ENCODE measurements around the gene ALOX15.
"Not testable (repeated sequence)": the region's sequence is repeated elsewhere in the genome, so short reads cannot be mapped to it uniquely, and the experiment has no call there.

Gene ALOX15

GRCh38 chr17:4641297-4642195, at the start of gene ALOX15:
Gene ALOX15 (minus strand): TSS chr17:4641678. CDS start chr17:4641651, 27 bp downstream.
- no peak for DNase-seq

- DNase-seq, result no peak
These were observed 49.3 kb upstream of the ALOX15 start for GRCh38 chr17:4690745-4691144.

DNA sequence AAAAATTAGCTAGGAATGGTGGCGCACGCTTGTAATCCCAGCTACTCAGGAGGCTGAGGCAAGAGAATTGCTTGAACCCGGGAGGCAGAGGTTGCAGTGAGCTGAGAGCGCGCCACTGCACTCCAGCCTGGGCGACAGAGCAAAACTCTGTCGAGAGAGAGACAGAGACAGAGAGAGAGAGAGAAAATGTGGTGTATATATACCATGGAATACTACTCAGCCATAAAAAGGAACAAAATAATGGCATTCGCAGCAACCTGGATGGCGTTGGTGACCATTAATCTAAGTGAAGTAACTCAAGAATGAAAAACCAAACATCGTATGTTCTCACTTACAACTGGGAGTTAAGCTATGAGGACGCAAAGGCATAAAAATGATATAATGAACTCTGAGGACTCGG, 48.4 kb upstream of the ALOX15 start:
- not testable (repeated sequence) for DNase-seq

- DNase-seq, result not testable (repeated sequence)
These were observed 42.3 kb upstream of the ALOX15 start for GRCh38 chr17:4683739-4684138.

- DNase-seq, result no peak
These were observed 38.2 kb upstream of the ALOX15 start for GRCh38 chr17:4679658-4680057.

DNA sequence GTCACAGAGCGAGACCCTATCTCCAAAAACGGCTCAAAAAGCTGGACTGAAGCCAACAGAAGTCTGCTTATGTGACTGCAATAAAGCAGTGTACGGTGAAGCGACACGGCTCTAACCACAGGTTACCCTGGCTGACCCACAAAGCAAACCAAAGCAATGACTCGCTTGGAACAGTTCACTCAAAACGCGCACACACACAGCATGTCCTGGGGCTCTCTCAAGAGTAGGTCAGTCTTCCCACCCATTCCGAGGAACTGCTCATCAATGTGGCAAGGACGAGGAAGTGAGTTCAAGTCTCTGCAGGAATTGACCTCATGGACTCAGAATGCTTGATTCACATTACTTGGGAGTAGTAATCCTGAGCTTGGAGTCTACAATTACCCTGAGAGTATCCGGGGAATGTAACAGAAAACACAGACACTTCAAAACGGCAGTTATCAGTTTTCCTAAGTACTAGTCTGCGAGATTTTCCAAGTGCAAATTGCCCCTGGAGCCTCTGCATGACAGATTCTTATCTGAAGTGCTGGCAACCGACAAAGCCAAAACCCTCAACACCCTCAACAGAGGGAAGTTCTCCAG, 37.1 kb upstream of the ALOX15 start:
- no peak for DNase-seq

- DNase-seq, result no peak
These were observed 35.3 kb upstream of the ALOX15 start for GRCh38 chr17:4676791-4677190.

GRCh38 chr17:4675791-4676190, 34.3 kb upstream of the ALOX15 start:
- no peak for DNase-seq

GRCh38 chr17:4674685-4674998, 33.2 kb upstream of the ALOX15 start:
- no peak for DNase-seq

- no peak for DNase-seq
These were observed 32.7 kb upstream of the ALOX15 start for GRCh38 chr17:4673986-4674684.

DNA sequence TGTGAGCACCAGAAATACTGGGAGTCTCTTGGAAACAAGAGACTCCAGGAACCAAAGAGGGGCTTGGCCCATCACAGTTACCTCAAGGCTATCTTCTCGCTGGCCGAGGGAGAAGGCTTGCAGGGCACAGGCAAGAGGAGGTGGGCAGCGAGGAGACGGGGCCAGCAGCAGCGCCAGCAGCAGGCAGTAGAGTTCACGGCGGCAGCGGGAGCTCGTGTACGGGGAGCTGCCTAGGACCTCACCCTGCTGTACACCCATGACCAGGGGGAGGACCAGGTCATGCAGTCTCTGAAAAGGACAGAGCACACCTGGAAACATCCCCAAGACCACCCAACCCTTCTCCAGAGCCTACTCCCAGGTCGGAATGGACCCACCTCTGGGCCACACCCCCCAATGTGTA, 31.7 kb upstream of the ALOX15 start:
- DNase-seq, result no peak

- no peak for DNase-seq
These were observed 31.3 kb upstream of the ALOX15 start for GRCh38 chr17:4672751-4673150.

GRCh38 chr17:4672055-4672630, 30.7 kb upstream of the ALOX15 start:
- no peak for DNase-seq

DNA sequence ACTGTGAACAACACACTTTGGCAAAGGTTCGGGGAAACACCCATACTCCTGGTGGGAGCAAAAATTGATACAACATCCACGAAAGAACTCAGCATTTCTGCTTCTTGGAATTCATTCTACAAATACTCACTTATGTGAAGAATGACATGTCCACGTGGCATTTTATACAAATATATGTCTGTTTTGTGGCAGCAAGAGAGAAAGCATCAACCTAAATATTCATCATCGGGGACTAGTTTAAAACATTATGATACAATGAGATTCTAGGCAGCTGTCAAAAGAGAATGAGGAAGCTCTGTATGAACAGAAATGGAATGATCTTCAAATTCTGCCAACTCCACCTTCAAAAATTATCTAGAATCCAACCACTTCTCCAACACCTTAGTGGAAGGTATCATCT, 25.7 kb upstream of the ALOX15 start:
- DNase-seq, result no peak

- DNase-seq, result no peak
These were observed 24.8 kb upstream of the ALOX15 start for GRCh38 chr17:4666296-4666695.

- no peak for DNase-seq
These were observed 23.5 kb upstream of the ALOX15 start for GRCh38 chr17:4665027-4665426.

GRCh38 chr17:4664230-4664629, 22.8 kb upstream of the ALOX15 start:
- no peak for DNase-seq

GRCh38 chr17:4663711-4664110, 22.2 kb upstream of the ALOX15 start:
- DNase-seq, result no peak

GRCh38 chr17:4658478-4659305, 17.2 kb upstream of the ALOX15 start:
- no peak for DNase-seq

- no peak for DNase-seq
These were observed 16.2 kb upstream of the ALOX15 start for GRCh38 chr17:4657678-4658077.

GRCh38 chr17:4655933-4656332, 14.5 kb upstream of the ALOX15 start:
- not testable (repeated sequence) for DNase-seq

DNA sequence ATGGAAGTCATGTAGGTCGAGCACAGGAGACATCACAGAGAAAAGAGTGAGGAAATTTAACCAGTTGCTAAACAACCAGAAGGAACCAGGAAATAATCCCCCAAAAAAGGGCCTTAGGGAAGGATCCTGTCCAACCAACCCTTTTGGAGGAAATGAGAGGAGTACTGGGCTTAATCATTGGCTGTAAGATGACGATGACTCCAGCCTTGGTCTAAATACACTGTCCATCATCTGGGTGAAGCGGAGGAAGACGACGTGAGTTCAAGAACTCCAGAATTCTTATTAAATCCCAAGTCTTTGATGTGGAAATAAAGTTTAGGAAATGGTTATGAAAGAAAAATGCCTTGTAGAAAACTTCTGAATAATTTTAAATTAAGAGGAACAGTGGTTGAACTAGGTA, 11.5 kb upstream of the ALOX15 start:
- DNase-seq, result no peak

DNA sequence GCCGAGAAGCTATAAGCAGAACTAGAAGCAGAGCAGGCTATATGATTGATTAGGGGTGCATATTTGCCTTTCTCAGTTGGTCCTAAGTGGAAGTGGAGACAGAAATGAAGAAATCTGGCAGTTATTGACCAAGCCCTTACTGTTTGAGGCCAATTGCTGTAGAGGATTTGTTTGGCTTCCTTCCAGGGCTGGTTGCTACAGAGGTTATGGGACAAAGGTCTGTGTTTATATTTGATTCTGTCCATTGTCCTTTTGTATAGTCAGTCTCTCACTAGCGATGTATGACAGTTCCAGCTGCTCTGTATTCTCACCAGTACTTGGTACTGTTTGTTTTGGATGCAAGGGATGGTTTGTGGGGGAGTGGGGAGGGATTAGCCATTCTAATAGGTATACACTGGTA, 7.3 kb upstream of the ALOX15 start:
- DNase-seq, result no peak
